CD4-positive, alpha-beta T cell treated with Interleukin-17A for 4 hours (primary cell): ENCODE measurements around the gene FIP1L1.
"Not testable (repeated sequence)": the region's sequence is repeated elsewhere in the genome, so short reads cannot be mapped to it uniquely, and the experiment has no call there.

ENCODE experiments used
- DNase-seq: peaks from one replicate; pipeline ENCODE4 v3.0.0-alpha.2; 2020; ENCODE audit warnings: mixed read lengths

The FIP1L1 gene

DNA sequence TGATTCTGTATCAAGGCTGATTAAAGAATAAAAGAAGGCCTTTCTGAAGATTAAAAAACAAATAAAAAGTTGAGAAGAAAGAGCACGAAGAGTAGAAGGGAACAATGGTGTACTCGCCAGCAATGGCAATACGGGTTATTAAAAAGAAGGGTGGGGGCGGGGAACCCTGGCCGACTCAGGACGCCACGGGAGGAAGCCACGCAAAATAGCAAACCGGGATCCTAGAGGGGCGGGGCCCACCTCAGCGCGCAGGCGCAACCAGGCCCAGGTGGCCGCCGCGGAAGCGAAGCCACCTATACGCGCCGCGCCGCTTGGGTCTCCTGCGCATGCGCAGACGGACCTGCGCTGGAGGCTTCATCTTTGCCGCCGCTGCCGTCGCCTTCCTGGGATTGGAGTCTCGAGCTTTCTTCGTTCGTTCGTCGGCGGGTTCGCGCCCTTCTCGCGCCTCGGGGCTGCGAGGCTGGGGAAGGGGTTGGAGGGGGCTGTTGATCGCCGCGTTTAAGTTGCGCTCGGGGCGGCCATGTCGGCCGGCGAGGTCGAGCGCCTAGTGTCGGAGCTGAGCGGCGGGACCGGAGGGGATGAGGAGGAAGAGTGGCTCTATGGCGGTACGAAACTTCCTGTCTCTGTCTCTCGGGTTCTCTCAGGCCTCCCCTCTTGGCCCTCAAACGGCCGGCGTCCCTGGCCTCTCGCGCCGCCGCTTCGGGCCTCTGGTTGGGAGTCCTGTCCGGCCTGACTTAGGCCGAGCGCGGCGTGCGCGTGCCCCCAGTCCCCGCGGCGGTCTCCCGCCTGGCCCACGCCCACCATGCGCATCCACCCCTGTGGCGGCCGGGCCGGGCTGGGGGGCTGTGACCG, at the start of gene FIP1L1:
FIP1L1 (plus strand) TSS at position 323 of the 852 bp plus-strand sequence; CDS start at position 521, 198 bp downstream.
- peak; percentile 98 for DNase-seq

DNA sequence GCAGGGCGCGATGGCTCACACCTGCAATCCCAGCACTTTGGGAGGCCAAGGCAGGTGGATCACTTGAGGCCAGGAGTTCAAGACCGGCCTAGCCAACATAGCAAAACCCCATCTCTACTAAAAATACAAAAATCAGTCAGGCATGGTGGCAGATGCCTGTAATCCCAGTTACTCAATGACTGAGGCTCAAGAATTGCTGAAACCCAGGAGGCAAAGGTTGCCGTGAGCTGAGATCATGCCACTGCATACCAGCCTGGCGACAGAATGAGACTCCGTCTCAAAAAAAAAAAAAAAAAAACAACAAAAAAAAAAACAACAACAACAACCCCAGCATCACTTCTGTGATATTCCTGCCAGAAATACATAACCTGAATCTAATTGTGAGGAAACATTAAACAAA, 42.5 kb upstream of the FIP1L1 start:
- not testable (repeated sequence) for DNase-seq

GRCh38 chr4:53340145-53340544, 37.3 kb upstream of the FIP1L1 start:
- not testable (repeated sequence) for DNase-seq

- DNase-seq: not testable (repeated sequence)
Measured at GRCh38 chr4:53346392-53346791, 31.0 kb upstream of the FIP1L1 start.

DNA sequence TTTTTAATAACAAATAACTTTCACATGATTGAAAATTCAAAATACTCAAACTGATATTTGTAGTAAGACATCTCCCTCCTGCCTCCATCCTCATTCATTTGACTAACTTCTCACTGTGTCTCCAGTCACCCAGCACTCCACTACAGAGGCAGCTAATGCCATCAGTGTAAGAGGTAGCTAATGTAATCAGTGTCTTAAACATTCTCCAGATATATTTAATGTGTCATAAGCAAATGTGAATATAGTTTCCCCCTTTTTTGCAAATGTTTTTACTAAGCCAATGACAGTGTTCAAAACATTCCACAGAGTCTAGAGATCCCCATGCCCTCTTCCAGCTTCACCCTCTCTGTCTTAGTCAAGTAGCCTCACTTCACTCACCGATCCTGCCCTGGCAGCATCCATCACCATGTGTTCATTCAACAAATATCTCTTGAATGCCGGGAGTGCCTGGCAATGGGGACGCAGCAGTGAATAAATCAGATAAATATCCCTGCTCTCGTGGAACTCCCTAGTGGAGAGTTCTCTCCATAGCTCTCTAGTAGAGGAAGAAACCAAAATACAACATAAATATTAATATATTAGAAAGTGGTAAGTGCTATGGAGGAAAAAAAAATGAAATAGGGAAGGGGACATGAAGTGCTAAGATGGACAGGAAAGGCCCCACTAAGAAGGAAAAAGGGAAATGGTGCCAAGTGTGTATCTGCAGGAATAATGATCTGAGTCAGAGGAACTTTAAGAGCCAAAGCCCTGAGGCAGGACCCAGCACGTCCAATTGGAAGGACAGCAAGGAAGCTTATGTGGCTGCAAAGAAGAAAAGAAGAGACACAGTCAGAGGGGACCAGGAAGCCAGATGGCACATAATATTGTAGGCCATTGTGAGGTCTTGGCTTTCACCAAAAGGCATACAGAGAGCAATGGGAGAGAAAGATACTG, 30.3 kb upstream of the FIP1L1 start:
- no peak for DNase-seq

DNA sequence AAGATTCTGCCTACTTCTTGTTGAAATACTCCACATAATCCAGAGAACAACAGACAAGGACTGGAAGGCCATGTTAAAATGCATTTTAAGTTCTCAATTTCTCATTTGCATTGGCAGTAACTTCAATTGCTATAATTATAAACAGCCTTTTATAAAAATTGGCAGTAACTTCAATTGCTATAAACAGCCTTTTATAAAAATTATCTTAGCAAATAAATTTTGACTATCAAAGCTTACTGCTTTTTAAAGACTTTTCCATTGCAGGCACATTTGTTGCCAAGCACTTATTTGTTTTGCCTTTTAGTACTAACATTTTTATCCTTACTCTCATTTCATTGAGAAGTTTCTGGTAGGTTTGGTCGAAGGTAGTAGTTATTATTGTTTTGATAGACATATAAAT, 29.4 kb upstream of the FIP1L1 start:
- DNase-seq: no peak

GRCh38 chr4:53349091-53349491, 28.4 kb upstream of the FIP1L1 start:
- DNase-seq: no peak

GRCh38 chr4:53354012-53354722, 23.3 kb upstream of the FIP1L1 start:
- no peak for DNase-seq

- DNase-seq: no peak
Measured at GRCh38 chr4:53355930-53356521, 21.4 kb upstream of the FIP1L1 start.

GRCh38 chr4:53361451-53361850, 16.0 kb upstream of the FIP1L1 start:
- DNase-seq: no peak

DNA sequence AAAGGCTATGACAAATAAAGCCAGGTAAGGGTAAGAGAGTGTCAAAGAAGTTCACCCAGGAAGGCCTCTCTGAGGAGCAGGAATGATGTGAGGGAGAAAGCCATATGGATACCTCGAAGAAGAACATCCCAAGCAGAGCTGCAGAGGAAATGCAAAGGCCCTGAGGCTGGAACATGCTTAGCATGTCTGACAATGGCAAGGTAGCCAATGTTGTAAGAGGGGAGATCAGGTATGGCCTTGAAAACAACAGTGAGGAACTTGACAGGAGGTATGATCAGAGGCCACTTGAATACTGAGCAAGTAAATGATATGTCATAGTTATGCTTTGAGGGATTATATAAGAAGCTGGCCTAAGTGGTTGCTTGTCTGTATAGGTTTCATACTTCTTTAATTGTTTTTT, 15.3 kb upstream of the FIP1L1 start:
- no peak for DNase-seq

DNA sequence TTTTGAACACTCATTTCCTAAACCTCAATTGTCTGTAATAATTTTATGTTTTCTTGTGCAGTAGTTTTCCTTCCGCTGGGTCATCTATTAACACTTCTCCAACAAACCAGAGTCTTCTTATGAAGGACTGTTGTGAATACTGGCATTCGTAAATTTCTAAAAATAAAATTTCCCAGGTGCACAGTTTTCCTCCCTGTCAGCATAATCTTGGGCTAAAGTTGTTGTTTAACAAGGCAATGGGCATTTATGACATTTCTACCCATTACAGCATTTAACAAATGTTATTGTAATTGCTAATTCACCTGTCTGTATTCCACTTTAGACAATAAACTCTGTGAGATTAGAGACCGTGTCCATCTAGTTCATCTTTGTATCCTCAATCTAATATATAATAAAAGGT, 12.8 kb upstream of the FIP1L1 start:
- no peak for DNase-seq

DNA sequence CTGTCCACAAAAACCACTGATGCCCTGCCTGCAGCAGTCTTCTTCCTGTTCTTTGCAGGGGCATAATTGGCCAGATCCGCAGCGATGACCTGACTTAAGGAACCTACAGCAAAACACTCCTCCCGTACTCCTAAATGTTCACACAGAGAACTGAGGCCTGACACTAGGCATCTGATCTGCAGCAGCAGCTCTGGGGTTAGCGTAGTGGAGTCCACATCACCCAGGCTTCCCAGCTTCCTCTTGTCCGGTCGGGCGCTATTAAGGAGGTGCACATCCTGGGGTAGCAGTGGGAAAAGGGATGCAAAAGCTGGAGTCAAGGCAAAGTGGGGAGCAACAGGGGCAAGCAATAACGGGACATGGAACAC, 12.3 kb upstream of the FIP1L1 start:
- no peak for DNase-seq

DNA sequence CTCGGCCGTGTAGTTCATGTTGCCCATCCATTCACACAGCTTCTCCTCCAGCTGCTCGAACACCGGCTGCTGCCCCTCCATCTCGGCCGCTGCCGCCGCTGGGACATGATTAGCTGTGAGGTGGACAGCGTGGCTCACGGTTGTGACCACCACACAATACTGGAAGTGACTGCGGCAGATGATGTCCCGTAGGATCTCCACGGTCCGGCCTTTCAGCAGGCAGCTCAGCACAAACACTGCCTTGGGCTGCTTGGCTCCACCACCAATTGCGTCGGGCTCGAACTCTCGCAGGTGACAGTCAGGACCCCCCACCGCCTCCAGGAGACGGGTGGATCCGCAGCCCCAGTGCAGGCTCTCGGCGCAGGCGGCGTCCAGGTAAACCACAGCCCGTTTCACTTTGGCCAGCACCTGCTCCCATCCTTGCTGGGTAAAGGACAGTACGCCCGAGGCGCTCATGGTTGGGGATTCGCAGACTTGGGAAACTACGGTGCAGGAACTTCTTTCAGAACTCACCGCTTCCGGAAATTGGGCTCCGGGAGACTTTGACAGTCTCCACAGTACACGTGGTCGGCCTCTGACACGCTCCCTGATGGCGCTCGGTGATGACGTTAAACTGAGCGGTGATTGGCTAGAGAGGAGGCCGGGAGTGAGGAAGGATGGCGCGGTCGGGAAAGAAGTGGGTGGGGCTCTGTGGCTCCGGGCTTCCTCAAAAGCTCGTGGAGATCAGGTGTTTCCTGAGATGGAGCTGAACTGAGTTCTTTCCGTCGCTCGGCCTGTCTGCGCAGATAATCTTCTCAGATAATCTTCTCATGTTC, 11.7 kb upstream of the FIP1L1 start, which contains the start of gene SCFD2:
SCFD2 (minus strand) TSS at position 576 of the 815 bp plus-strand sequence.
- DNase-seq: peak; percentile 96

DNA sequence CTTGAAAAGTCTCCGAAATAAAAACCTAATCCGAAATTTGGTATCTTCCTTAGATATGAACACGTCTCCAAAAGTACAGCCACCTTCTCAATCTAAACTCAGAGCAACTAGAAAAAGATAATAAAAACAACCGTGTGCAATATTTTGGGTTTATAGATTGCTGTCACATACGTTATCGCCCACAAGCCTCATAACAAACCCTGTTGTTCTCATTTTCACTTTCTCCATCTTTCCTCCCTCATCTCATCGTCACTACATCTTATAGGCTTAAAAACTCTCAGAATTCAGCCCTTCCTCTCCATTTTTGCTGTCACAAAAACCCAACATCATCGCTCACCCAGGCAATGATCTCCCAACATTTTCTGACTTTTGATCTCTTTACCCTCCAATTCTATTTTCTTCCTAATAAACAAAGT, 11.1 kb upstream of the FIP1L1 start:
- no peak for DNase-seq

DNA sequence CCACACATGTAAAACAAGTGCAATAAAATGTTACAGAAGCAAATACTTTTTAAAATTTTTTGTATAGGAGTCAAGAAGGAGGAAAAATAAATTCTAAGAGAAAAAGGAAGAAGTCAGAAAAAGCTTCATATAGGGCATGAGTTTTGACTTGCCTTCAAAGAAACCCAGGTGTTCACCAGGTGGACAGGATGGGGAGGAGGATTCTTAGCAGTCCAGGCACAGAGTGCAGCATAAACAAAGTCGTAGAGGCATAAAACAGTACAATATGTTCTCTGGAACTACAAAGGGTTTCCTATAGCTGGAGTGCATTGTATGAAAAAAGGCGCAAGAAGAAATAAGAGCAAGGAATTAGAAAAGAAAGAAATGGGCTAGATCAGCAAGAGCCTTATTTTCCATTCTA, 9.7 kb upstream of the FIP1L1 start:
- no peak for DNase-seq

- DNase-seq: no peak
Measured at GRCh38 chr4:53371049-53371448, 6.4 kb upstream of the FIP1L1 start.

DNA sequence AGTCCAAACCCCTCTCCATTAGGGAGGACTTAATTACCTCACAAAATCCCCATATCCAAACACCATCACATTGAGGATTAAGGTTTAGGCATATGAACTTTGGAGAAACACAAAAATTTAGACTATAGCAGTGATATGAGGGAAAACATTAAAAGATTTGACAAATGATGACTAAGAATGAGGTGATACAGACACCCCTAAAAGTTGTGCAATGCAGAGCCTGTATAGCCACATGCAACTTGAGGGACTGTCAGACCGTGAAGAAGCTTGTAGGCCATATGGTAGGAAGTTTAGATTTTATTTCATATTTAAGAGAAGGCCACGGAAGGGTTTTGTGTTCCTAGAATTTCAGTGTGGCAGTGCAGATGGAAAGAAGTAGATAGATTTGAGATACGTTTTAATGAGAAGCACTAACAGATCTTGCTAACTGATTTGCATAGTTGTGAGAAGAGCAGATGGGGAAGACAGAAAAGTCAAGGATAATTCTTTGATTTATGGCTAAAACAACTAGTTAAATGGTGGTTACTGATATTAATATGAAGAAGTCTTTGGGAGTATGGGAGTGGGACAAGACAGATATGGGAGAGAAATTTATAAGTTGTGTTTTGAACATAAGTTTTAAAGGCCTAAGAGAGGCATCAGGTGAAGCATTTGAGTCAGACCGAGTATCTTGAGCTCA, 5.5 kb upstream of the FIP1L1 start:
- no peak for DNase-seq

- DNase-seq: no peak
Measured at GRCh38 chr4:53374777-53375258, 2.6 kb upstream of the FIP1L1 start.

DNA sequence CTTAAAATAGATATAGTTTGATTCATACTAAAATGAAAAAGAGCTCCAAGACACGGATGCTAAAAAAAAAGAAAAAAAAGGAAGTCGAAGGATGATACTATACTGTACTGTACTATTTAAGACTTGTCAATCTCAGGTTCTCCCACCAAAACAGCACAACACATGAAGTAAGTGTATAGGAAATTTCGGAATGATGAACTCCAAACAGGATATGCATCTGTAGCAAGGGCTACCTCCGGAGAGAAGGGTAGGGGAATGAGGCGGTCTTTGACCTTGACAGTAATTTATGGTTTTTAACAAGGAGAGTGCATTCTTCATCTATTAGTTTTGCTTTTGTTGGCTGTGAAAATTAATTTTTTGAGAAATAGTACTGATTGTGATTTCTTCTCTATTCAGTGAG, 541 bp upstream of the FIP1L1 start:
- DNase-seq: no peak

- no peak for DNase-seq
Measured at GRCh38 chr4:53378171-53378482, 686 bp downstream of the FIP1L1 start.
